ENCODE results near the gene CEBPA.
"Not testable (repeated sequence)": the region's sequence is repeated elsewhere in the genome, so short reads cannot be mapped to it uniquely, and the experiment has no call there.

Gene CEBPA

DNA sequence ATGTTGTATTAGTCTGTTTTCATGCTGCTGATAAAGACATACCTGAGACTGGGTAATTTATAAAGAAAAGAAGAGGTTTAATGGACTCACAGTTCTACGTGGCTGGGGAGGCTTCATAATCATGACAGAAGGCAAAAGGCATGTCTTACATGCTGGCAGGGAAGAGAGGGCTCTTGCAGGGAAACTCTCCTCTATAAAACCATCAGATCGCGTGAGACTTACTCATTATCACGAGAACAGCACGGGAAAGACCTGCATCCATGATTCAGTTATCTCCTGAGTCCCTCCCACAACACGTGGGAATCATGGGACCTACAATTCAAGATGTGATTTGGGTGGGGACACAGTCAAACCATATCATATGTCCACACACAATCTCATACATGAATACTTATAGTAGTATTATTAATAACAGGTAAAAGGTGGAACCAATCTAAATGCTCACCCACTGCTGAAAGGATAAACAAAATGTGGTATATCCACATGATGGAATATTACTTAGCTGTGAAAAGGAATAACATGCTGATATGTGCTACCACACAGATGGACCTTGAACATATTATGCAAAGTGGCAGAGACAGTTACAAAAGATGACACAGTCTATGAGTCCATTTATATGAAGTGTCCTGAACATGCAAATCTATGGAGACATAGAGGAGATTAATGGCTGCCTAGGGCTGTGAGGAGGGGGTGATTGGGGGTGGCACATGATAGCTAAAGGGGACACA lies 20.9 kb upstream of the CEBPA start:
- no peak for DNase-seq

DNA sequence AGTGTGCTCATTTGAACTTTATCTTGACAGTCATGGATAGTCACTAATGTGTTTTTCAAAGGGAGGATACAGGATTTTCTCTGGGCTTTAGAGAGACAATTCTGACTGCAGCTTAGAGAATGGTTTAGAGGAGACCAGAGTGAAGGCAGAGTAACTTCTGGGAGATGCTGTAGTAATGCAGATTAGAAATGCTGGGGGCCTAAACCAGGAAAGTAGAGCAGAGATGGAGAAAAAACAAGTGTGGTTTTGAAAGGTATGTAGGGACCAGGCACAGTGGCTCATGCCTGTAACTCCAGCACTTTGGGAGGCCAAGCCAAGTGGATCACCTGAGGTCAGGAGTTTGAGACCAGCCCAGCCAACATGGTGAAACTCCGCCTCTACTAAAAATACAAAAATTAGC lies 18.3 kb upstream of the CEBPA start:
- DNase-seq = no peak

DNA sequence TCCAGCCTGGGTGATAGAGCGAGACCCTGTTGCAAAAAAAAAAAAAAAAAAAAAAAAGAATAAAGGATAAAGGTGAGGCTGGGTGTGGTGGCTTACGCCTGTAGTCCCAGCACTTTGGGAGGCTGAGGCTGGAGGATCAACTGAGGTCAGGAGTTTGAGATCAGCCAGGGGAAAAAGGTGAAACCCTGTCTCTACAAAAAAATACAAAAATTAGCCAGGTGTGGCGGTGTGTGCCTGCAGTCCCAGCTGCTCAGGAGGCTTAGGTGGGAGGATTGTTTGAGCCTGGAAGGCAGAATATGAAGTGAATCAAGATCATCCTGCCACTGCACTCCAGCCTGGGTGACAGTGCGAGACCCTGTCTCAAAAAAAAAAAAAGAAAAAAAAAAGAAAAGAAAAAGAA lies 15.7 kb upstream of the CEBPA start:
- not testable (repeated sequence) for DNase-seq

DNA sequence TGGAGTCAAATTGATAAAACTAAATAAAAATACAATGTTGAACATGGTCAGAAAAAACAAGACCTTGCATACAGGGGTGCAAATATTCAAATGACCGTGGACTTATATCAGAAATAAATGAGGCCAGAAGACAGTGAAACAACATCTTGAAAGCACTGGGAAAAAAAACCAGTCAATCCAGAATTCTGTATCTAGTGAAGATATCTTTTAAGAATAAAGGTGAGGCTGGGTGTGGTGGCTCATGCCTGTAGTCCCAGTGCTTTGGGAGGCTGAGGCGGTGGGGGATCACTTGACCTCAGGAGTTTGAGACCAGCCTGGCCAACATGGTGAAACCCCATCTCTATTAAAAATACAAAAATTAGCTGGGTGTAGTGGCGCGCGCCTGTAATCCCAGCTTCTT lies 15.2 kb upstream of the CEBPA start:
- no peak for DNase-seq

DNA sequence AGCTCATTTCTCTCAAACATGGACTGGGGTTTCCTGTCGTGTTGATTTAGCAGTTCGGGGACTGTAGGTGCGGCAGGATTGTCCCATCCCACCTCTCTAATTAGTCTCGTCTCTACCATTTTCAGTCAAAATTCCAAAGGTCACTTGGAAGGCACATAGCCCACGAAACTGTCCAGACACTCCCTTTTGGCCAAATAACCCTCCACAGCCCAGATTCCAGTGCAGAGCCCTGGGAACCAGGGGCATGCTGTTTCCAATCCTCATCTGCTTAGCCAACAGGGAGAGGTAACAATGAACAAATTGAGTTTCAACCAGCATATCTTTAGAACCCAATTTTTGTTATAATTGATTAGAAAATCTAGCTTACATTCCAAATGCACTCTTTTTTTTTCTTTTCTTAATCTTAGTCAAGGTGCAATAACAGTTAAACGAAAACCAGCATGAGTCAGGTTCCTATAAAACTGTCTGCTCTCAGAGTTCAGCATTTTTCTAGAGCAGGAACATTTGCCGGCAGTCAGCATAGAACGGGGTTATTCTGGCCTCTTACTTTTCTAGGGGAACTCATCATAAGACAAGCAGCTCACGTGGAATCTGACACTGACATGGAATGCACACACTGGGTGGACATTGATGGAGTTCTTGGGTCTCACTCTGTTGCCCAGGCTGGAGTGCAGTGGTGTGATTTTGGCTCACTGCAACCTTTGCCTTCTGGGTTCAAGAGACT lies 14.4 kb upstream of the CEBPA start:
- DNase-seq = no peak

DNA sequence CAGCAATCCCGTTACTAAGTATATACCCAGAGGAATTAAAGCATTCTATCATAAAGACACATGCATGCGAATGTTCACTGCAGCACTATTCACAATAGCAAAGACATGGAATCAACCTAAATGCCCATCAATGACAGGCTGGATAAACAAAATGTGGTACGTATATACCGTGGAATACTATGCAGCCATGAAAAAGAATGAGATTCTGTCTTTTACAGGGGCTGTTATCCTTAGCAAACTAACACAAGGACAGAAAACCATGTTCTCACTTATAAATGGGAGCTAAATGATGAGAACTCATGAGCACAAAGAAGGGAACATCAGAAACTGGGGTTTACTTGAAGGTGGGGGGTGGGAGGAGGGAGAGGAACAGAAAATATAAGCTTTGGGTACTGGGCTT lies 10.5 kb upstream of the CEBPA start:
- not testable (repeated sequence) for DNase-seq

DNA sequence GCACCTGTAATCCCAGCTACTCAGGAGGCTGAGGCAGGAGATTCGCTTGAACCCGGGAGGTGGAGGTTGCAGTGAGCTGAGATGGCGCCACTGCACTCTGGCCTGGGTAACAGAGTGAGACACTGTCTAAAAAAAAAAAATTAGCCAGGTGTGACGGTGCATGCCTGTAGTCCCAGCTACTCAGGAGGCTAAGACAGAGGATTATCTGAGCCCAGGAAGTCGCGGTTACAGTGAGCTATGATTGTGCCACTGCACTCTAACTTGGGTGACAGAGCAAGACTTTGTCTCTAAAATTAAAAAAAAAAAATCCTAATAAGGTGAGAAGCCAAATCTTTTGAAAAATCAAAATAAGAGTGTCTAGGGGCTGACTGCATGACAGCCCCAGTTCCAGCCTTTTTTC lies 9.7 kb upstream of the CEBPA start:
- no peak for DNase-seq

DNA sequence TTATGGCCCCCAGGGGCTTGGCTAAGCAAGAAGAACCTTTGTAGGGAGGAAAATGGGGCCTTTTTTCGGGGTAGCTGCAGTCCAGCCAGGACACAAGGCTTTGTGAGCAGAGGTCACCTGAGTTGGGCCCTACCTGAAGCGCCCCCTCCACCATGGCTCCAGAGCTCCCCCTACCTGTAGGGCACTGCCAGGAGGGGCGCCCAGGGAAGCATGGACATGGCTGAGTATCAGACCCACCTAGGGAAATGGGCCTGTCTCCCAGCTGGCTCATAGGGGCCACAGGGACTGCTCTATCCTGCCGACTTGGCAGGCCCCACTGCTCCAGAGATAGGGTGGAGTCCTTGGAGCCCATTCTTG lies 9.0 kb upstream of the CEBPA start:
- no peak for DNase-seq

DNA sequence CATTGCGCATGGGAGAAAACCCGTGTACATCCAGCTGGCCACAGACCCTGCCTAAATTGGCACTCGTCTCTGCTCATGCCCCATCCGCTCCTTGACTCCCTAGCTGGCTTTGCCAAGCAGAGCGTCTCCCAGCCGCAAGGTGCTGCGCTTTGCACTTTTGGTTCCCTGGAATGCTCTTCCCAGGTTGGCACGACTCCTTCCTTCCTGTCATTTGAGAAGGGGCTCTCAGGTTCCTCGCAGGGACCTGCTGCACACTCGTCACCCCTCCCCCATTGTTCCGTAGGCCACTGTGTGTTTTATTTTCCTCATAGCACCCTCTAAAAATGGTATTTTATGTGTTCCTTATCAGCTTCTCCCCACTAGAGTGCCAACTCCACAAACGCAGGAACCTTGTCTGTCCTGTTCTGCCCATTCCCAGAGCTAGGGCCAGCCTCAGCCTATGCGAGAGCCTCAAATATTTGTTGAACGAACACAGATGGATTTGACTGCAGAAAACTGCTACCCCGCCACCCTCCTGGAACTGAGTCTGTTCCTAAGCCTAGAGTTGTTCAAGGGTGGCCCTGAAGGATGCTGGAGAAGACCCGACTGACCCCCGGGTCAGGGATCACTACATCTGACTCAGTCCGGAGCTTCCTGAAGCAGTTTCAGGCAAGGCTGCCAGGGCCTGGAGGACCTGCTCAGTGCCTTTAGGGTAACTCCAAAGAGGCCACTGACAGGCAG lies 8.4 kb upstream of the CEBPA start:
- no peak for DNase-seq

DNA sequence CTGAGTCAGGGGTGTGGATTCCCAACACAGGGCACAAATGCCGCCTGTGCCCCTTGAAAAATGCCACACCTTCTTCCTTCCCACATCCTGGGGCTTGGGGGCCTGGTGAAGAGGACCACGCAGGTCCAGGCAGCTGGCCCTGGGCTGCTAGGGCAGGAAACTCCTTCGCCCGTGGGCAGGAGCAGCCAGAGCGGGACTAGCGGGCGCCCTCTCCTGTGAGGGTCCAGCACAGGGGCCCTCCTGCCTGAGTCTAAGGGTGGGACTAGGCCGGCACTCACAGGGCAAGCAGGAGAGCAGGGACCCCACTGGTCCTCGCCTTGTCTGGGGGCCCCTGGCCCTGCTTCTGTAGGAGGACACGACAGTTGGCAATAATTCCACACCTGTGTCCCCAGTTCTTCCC lies 7.5 kb upstream of the CEBPA start:
- DNase-seq = no peak

DNA sequence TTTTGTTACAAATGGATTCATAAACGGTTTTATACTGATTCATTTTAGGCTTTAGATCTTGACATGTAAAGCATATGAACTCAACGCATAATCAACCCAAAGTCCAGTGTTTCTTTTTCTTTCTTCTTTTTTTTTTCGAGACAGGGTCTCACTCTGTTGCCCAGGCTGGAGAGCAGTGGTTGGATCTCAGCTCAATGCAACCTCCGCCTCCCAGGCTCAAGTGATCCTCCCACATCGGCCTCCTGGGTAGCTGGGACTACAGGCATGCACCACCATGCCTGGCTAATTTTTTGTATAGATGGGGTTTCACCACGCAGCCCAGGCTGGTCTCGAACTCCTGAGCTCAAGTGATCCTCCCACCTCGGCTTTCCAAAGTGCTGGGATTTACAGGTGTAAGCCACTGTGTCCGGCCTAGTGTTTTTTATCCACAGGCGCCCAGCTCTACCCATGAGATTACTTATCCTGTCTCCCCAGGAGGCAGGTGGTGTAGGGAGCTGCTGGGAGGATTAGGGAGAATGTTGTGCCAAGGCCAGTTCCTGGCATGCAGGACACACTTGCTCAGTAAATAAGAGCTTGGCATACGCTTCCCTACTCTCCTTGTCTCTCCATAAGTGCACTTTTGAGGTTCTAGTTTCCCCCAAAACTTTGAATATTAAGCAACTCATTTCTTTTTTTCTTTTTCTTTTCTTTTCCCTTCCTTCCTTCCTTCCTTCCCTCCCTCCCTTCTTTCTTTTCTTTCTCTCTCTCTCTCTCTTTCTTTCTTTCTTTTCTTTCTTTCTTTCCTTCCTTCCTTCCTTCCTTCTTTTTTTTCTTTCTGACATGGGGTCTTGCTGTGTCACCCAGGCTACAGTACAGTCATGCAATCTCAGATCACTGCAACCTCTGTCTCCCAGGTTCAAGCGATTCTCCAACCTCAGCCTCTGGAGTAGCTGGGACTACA lies 4.8 kb upstream of the CEBPA start:
- no peak for DNase-seq

DNA sequence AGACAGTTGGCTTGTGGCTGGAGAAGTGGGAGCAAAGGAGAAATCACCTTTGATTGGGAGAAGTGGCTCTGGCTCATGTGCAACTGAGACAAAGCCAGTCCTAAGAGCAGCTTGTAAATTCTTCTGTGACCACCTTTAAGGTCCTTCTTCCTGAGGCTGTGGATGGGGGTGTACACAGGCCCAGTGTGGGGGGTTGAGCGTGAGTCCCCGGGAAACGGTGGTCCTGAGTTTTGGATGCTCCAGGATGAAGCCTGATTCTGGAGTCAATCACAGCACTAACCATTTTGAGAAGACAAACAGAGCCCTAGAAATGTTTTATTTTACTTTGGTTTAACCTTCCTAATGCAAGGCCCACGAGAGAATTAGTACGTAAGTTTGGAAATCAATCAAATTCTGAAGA lies 3.9 kb upstream of the CEBPA start:
- DNase-seq = no peak

DNA sequence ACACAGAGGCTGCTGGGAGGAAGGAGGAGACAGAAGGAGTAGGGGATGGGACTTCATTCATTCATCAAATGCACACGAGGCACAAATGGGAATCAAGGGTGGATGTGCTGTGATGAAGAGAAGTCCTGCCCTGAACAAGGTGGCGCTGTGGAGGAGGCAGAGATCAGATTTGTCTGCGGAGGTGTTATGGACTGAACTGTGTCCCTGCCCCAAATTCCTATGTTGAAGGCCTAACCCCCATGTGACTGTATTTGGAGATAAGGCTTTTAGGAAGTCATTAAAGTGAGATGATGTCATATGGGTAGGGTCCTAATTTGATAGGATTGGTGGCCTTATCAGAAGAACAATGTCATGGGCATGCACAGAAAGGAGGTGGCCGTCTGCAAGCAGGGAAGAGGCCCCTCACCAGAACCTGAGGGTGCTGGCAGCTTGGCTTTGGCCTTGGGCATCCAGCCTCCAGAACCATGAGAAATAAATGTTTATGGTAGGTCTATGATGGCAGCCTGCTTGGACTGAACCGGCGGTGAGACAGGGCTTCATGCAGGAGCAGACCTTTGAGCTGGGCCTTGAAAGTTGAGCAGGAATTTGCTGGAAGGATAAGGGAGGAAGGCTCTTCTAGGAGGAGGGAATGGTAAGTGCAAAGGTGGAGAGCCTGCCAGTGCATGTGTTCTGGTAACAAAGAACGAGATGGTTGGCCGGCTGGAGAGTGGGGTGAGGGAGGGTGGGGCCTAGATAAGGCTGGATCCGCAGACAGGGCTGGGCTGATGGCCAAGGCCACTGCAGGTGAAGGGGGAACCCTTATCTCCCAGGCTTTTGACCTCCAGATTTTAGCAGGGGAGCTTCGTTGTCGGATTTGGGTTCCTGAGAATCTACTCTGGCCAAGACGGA lies 2.7 kb upstream of the CEBPA start:
- DNase-seq = no peak

DNA sequence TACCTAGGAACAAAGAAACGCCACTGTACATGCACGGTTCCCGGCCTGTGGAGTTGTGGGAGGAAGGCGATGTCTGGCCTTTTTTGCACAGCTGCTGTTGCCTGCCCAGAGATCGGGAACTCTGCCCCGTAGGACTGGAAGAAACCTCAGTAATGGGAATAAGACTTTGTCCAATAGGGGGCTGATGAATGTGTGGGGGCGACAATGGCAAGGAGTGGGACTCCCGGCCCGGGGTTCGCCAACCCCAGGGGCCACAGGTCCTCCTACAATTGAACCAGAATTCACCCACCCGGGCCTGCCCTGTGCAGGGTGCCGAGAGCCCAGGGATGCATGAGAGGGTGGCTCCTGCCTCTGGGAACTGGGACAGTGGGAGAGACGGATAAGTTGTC lies 2.0 kb upstream of the CEBPA start:
- DNase-seq = no peak

DNA sequence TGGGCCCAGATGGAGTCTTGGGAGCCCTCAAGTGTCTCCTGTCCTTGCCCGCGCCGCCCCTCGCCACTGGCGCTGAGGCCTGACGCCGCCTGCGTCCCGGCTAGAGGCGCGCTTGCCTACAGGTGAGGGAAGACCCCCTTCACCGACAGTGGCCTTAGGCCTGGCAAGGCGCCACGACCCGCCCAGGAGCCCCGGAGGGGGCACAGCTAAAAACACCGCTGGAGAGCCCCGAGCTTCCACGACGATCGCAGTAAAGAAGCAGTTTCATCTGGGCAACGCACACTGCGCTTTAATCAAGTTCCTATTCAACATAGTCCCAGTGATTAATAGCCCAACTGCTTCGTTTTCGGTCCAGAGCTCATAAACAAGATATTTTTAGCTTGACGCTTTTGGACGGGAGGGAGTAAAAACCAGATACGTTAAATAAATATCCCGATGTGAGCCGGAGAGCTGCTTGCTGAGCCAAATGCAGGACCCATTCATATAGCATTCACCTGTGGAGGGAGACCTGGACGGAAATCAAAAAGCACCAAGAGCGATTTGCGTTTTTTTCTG lies 1.5 kb upstream of the CEBPA start:
- no peak for DNase-seq

DNA sequence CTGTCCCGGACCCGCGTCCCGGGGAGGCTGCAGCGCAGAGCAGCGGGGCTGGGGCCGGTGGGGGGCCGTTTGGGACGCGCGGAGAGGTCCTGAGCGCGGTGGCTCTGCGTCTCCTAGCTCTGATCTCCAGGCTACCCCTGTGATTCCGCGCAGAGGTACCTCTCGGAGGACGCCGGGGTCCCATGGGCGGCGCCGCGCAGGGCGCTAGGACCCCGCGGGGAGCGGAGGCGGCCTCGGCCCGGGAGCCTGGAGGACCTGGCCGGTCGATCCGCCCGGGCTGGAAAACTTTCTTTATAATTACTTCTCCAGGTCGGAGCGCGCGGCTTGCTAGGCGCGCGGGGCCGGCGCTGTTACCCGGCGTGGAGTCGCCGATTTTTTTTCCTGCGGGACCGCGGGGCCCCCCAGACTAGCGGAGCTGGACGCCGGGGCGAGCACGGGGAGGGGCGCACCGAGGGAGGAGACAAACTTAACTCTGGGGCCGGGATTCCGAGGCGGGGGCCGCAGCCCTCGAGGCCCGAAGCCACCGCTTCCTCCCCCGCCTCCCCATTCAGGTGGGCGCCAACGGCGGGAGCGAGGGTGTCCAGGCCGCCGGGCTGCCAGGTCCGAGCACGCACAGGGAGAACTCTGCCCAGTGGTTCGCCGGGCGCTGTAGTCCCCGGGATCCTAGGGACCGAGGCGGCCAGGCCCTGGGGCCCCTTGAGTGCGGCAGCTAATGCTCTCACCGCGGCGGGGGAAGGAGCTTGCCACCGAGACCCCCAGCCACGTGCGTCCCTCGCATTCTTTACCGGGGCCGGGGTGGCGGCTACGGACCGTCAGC lies 848 bp upstream of the CEBPA start:
- DNase-seq = no peak

DNA sequence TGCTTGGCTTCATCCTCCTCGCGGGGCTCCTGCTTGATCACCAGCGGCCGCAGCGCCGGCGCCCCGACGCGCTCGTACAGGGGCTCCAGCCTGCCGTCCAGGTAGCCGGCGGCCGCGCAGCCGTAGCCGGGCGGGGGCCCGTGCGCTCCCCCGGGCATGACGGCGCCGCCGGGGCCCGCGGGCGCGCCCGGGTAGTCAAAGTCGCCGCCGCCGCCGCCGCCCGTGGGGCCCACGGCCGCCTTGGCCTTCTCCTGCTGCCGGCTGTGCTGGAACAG lies 497 bp downstream of the CEBPA start:
- no peak for DNase-seq

DNA sequence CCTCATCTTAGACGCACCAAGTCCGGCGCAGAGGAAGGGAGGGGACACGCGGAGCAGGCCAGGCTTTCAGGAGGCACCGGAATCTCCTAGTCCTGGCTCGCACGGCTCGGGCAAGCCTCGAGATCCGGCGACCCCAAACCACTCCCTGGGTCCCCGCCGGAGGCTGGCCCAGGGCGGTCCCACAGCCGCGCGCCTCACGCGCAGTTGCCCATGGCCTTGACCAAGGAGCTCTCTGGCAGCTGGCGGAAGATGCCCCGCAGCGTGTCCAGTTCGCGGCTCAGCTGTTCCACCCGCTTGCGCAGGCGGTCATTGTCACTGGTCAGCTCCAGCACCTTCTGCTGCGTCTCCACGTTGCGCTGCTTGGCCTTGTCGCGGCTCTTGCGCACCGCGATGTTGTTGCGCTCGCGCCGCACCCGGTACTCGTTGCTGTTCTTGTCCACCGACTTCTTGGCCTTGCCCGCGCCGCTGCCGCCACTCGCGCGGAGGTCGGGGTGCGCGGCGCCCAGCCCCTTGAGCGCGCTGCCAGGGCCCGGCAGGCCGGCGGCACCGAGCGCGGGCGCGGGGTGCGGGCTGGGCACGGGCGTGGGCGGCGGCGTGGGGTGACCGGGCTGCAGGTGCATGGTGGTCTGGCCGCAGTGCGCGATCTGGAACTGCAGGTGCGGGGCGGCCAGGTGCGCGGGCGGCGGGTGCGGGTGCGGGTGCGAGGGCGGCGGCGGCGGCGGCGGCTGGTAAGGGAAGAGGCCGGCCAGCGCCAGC lies 1.0 kb downstream of the CEBPA start:
- no peak for DNase-seq

DNA sequence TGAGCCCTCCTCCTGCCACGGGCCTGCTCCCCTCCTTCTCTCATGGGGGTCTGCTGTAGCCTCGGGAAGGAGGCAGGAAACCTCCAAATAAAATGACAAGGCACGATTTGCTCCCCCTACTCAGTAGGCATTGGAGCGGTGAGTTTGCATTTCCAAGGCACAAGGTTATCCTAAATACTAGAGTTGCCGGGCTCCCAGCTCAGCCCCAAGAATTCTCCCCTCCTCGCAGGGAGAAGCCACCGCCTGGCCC lies 1.5 kb downstream of the CEBPA start:
- no peak for DNase-seq

DNA sequence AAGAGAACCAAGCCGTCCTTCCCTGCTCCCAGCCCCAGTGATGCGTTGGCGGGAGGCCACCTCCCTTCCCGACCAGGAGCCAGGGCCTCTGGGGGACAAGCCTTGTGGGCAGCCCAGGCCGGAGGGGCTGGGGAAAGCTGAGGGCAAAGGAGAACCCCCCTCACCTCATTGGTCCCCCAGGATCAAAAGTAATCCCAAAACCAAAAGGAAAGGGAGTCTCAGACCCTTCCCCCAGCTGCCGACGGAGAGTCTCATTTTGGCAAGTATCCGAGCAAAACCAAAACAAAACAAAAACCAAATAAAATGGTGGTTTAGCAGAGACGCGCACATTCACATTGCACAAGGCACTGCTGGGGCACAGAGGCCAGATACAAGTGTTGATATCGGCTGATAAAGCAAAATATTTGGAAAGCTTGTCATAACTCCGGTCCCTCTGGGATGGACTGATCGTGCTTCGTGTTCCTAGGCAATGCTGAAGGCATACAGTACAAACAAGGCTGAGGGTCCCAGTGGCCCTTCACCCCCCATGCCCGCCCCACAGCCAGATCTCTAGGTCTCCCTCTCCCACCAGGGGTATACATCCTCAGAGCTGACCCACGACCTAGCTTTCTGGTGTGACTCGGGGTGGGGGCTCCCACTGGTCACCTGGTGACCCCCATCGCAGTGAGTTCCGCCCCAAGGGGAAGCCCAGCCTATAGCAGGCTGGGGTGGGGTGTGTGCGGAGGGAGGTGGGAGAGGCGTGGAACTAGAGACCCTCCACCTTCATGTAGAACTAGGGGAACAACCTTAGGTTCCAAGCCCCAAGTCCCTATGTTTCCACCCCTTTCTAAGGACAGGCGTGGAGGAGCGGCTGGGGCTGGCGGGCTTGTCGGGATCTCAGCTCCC lies 2.1 kb downstream of the CEBPA start:
- DNase-seq = no peak

Measured in NCI-H1436 treated with DMSO at 0.1 percent for 48 hours (cell line).